Right lobe of liver (tissue), 4 donors: ENCODE data around the gene DDX19B.
"Not testable (repeated sequence)": the region's sequence is repeated elsewhere in the genome, so short reads cannot be mapped to it uniquely, and the experiment has no call there.

Experiments
- CTCF ChIP-seq, 4 donors: fragments of 200-600 bp in 3 of 4; fragments of 450-650 bp in 1 of 4; IDR thresholded peaks; one replicate each; pipeline versions ENCODE4 v1.5.1 to v1.8.0; 2016 to 2022; ENCODE audit warnings: antibody characterized with exemption in 4 of 4, mild to moderate bottlenecking in 2 of 4
- POLR2A ChIP-seq: fragments of 450-650 bp; IDR thresholded peaks from one replicate; pipeline ENCODE4 v1.6.1; 2017; ENCODE audit warnings: antibody characterized with exemption, mild to moderate bottlenecking
- donor health status: DM: no; HTN: no; CAD: no.
- donor health status: DM: no; HTN: no; CAD: no.
- donor health status: DM: no; HTN: yes; CAD: no.

- TF ChIP-seq CTCF (IDR thresholded peaks at IDR 0.05); POLR2A: not testable (repeated sequence)
These were observed 33.7 kb downstream of the DDX19B start for GRCh38 chr16:70332728-70333127.
